ENCODE measurements around the gene IL1RAPL1. TPM values are rescaled to one million over a fixed set of nuclear protein-coding genes. Genes with fewer than 3 reads are reported as not detected.

IL1RAPL1 gene
- total RNA-seq, 1 donor from 2014 or later, result 3.6 TPM

DNA sequence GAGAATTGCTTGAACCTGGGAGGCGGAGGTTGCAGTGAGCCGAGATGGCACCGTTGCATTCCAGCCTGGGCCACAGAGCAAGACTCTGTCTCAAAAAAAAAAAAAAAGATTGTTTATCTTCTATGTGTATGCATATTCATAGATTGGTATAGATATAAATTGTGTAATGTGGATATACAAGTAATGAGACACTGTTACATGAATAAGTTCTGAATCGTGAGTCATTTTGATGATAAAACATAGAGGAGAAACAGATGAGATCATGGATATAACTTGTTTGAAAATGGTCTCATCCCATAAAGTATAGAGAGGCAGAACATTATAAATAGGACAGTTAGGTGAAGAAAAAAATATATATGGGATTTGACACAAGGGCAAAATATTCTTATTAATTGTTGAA, 628.0 kb downstream of the IL1RAPL1 start:
- Mint-ChIP-seq H3K27ac (no peak overlapping the region), H3K27me3 (no peaks in the 10 kb centered on the region), H3K4me1 (ENCODE audit: low read depth) (peaks cover 27% of the 10 kb centered on the region), H3K9me3 (ENCODE audit: low read depth) (peaks cover 31% of the 10 kb centered on the region), H3K36me3 (ENCODE audit: insufficient read depth) (peaks cover 12% of the 10 kb centered on the region), H3K4me3 (ENCODE audit: low read depth) (no peak overlapping the region)
- no peak for DNase-seq (ENCODE audit: low spot score, unreplicated experiment)
- TF ChIP-seq, protein P1, sequence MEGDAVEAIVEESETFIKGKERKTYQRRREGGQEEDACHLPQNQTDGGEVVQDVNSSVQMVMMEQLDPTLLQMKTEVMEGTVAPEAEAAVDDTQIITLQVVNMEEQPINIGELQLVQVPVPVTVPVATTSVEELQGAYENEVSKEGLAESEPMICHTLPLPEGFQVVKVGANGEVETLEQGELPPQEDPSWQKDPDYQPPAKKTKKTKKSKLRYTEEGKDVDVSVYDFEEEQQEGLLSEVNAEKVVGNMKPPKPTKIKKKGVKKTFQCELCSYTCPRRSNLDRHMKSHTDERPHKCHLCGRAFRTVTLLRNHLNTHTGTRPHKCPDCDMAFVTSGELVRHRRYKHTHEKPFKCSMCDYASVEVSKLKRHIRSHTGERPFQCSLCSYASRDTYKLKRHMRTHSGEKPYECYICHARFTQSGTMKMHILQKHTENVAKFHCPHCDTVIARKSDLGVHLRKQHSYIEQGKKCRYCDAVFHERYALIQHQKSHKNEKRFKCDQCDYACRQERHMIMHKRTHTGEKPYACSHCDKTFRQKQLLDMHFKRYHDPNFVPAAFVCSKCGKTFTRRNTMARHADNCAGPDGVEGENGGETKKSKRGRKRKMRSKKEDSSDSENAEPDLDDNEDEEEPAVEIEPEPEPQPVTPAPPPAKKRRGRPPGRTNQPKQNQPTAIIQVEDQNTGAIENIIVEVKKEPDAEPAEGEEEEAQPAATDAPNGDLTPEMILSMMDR (IDR thresholded peaks at IDR 0.05; ENCODE audit: unreplicated experiment), result no peak

DNA sequence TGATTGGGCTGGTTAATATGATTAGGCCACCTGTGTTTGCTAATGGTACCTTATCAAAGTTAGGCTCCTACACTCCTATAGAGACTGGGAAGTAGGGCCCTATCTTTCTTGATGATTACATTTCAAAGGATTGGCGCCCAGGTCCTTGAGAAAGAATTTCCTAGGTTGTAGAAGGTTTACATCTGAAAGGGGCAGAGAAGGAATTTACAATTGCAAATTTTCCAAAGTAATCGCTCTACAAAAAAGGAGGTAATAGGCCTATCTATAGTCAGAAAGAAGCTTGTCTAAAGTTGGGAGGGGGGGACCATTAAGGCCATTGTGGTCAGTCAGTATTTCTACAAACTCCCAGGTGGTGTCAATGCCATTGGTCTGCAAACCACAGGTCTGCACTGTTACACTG, 638.4 kb downstream of the IL1RAPL1 start:
- H3K27ac Mint-ChIP-seq, result no peak overlapping the region
- no peak for DNase-seq (ENCODE audit: low spot score, unreplicated experiment)
- H3K4me1 Mint-ChIP-seq (ENCODE audit: low read depth), result peaks cover 5% of the 10 kb centered on the region
- peaks cover 10% of the 10 kb centered on the region for H3K9me3 Mint-ChIP-seq (ENCODE audit: low read depth)
- H3K36me3 Mint-ChIP-seq (ENCODE audit: insufficient read depth), result peaks cover 1% of the 10 kb centered on the region
- no peaks in the 10 kb centered on the region for H3K27me3 Mint-ChIP-seq
- TF ChIP-seq, protein P1 (IDR thresholded peaks at IDR 0.05; ENCODE audit: unreplicated experiment), result no peak
- no peak overlapping the region for H3K4me3 Mint-ChIP-seq (ENCODE audit: low read depth)

DNA sequence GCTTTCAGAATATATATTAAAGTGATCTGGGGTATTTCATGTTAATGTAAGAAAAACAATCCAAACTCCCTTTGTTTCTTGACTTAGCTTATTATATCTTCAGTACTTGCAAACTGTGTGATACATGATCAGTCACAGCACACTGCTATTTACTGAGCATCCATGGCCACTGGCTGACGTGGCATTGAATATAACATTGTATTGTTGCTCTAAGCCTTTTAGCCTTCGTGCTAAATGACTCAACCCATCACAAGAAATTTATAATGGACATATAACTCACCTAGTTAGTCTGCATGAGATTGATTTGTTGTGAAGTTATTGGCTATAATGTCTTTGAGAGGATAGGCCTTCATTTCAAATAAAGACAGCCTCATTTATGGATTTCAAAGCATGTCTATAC, 642.6 kb downstream of the IL1RAPL1 start:
- TF ChIP-seq, protein P1 (IDR thresholded peaks at IDR 0.05; ENCODE audit: unreplicated experiment), result no peak
- peaks cover 5% of the 10 kb centered on the region for H3K4me1 Mint-ChIP-seq (ENCODE audit: low read depth)
- H3K27ac Mint-ChIP-seq, result no peak overlapping the region
- DNase-seq (ENCODE audit: low spot score, unreplicated experiment), result no peak
- peaks cover 9% of the 10 kb centered on the region for H3K9me3 Mint-ChIP-seq (ENCODE audit: low read depth)
- H3K36me3 Mint-ChIP-seq (ENCODE audit: insufficient read depth), result no peaks in the 10 kb centered on the region
- no peaks in the 10 kb centered on the region for H3K27me3 Mint-ChIP-seq
- H3K4me3 Mint-ChIP-seq (ENCODE audit: low read depth), result no peak overlapping the region

DNA sequence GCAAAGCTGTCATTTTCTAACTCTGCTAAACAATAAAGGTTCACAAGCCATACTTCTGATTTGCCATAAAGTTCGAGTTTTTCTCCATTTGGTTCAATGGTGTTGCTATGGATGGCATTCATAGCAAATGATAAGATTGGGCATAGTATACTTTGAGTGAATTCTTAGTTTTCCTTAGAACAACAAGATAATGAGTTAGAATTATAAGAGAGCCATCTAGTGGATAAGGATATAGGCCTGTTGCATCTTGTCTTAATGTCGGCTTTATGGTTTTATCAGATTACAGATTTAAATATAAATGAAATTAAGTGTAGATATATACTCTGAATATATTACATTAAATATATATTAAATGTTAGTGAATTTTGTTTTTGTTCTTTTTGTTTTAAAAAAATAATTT, 644.6 kb downstream of the IL1RAPL1 start:
- H3K9me3 Mint-ChIP-seq (ENCODE audit: low read depth), result no peaks in the 10 kb centered on the region
- H3K27me3 Mint-ChIP-seq, result no peaks in the 10 kb centered on the region
- no peaks in the 10 kb centered on the region for H3K4me1 Mint-ChIP-seq (ENCODE audit: low read depth)
- TF ChIP-seq, protein P1 (IDR thresholded peaks at IDR 0.05; ENCODE audit: unreplicated experiment), result peak; percentile 37
- H3K36me3 Mint-ChIP-seq (ENCODE audit: insufficient read depth), result no peaks in the 10 kb centered on the region
- DNase-seq (ENCODE audit: low spot score, unreplicated experiment), result no peak
- H3K27ac Mint-ChIP-seq, result no peak overlapping the region
- no peak overlapping the region for H3K4me3 Mint-ChIP-seq (ENCODE audit: low read depth)

DNA sequence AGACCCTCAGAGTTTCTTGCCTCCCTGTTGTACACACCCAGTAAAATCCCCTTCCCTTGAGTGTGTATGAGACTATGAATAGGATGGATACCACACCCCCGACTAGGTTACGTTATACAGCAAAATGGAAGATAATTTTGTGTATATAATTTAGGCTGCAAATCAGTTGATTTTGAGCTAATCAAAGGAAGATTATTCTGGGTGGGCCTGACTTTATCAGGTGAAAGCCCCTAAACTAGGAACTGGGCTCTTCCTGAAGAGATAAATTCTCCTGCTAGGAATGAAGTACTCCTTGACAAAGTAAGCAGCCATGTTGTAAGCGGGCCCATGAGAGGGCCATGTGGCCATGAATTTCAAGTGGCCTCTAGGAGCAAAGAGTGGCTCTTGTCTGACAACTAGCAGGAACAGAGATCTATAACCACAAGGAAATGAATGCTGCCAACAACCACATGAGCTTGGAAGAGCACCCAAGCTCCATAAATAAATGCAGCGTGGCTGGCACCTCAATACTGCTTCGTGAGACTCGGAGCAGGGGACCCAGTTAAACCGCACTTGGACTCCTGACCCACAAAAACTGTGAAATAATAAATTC, 646.4 kb downstream of the IL1RAPL1 start:
- H3K27me3 Mint-ChIP-seq, result no peaks in the 10 kb centered on the region
- H3K36me3 Mint-ChIP-seq (ENCODE audit: insufficient read depth), result no peaks in the 10 kb centered on the region
- H3K9me3 Mint-ChIP-seq (ENCODE audit: low read depth), result no peaks in the 10 kb centered on the region

More for the DNA sequence above, 646.4 kb downstream of the IL1RAPL1 start:
- Mint-ChIP-seq H3K27ac (no peak overlapping the region), H3K4me3 (ENCODE audit: low read depth) (no peak overlapping the region), H3K4me1 (ENCODE audit: low read depth) (peaks cover 2% of the 10 kb centered on the region)
- DNase-seq (ENCODE audit: low spot score, unreplicated experiment), result no peak
- TF ChIP-seq, protein P1 (IDR thresholded peaks at IDR 0.05; ENCODE audit: unreplicated experiment), result no peak
